HepG2 (cell line): Measurements from ENCODE around the gene PHF13. TPM values are rescaled to one million over a fixed set of nuclear protein-coding genes. Genes with fewer than 3 reads are reported as not detected.

Experiments used
- ATAC-seq: fragments of 200-7000 bp; cut with Tn5 transposase; 3 replicates; pipeline ENCODE4 v1.9.1; 2020; ENCODE audit warnings: mild to moderate bottlenecking, moderate library complexity
- BruUV-seq: library from RNA; stranded (reverse); fragments of 400-500 nt; replicated peaks from 2 replicates; lab custom pipeline; 2021; lab: Mats Ljungman, UMichigan
- CTCF ChIA-PET: fragments of 300-600 bp; formaldehyde crosslinking; extraction: SDS; loops from one replicate; lab custom pipeline; 2021; ENCODE audit warnings: low total read pairs, inconsistent platforms, low intra/inter-chr PET ratio; lab: Yijun Ruan, JAX
- POLR2A ChIA-PET: fragments of 350-600 bp; sonication (Branson Sonifier 250); formaldehyde crosslinking; loops from one replicate; lab custom pipeline; 2020; ENCODE audit warnings: antibody characterized with exemption, inconsistent platforms; lab: Yijun Ruan, JAX
- DNase-seq: peaks from one replicate; pipeline ENCODE4 v3.0.0-alpha.2; 2015; ENCODE audit warnings: low spot score
- FAIRE-seq: peaks from 3 replicates; lab custom pipeline; 2011; peaks lifted over from hg19 to GRCh38; lab: Jason Lieb, UNC
- H2AFZ ChIP-seq: one replicate; pipeline ENCODE4 v1.6.1; 2011; ENCODE audit warnings: low read length, inconsistent platforms
- H3K27ac ChIP-seq: fragments of 300-600 bp; 3 replicates; pipeline ENCODE4 v1.8.0; 2011; ENCODE audit warnings: mixed run types, mild to moderate bottlenecking, mixed read lengths, low read length, inconsistent platforms; ENCODE audit not compliant: insufficient read depth; ENCODE audit errors: extremely low read length
- H3K27me3 ChIP-seq, 2 experiments: fragments of 200-600 bp in 1 of 2; 2 replicates in 1 of 2; 3 replicates in 1 of 2; pipeline versions ENCODE4 v1.6.0 to v1.8.0; 2011; ENCODE audit warnings: low read length in 2 of 2, mild to moderate bottlenecking in 2 of 2, moderate library complexity in 2 of 2, inconsistent platforms in 1 of 2; ENCODE audit not compliant: insufficient read depth in 2 of 2, control insufficient read depth in 1 of 2
- H3K36me3 ChIP-seq, 2 experiments: fragments of 200-600 bp in 1 of 2; replicated peaks in 1 of 2; 2 replicates in 1 of 2; 3 replicates in 1 of 2; pipeline versions ENCODE4 v1.5.1 to v1.8.0; 2011; ENCODE audit warnings: low read length in 2 of 2, inconsistent platforms in 1 of 2; ENCODE audit not compliant: insufficient read depth in 2 of 2, control insufficient read depth in 1 of 2
- H3K4me1 ChIP-seq: 2 replicates; pipeline ENCODE4 v1.5.1; 2012; ENCODE audit warnings: low read length, inconsistent platforms; ENCODE audit not compliant: insufficient read depth
- H3K4me2 ChIP-seq: 2 replicates; pipeline ENCODE4 v1.6.0; 2011; ENCODE audit warnings: low read depth, low read length, inconsistent platforms
- H3K4me3 ChIP-seq, 3 experiments: fragments of 200-600 bp in 1 of 3; sonication (generic), shearing (Covaris generic) in 1 of 3; replicated peaks in 1 of 3; 2 replicates each; pipeline ENCODE4 v1.5.1; 2011 to 2016; ENCODE audit warnings: low read length in 3 of 3, inconsistent platforms in 2 of 3, low read depth in 2 of 3, mild to moderate bottlenecking in 2 of 3, control low read depth in 1 of 3, mixed read lengths in 1 of 3; ENCODE audit not compliant: insufficient read depth in 1 of 3
- H3K79me2 ChIP-seq: one replicate; pipeline ENCODE4 v1.6.1; 2011; ENCODE audit warnings: low read length, inconsistent platforms; ENCODE audit not compliant: insufficient read depth
- H3K9ac ChIP-seq: 2 replicates; pipeline ENCODE4 v1.6.0; 2011; ENCODE audit warnings: mild to moderate bottlenecking, low read depth, low read length, inconsistent platforms; ENCODE audit not compliant: insufficient read depth
- H3K9me3 ChIP-seq: 2 replicates; pipeline ENCODE4 v1.5.1; 2012; ENCODE audit warnings: mild to moderate bottlenecking, low read length
- H4K20me1 ChIP-seq: 2 replicates; pipeline ENCODE4 v1.6.0; 2011; ENCODE audit warnings: inconsistent platforms, mild to moderate bottlenecking, low read length, moderate library complexity; ENCODE audit not compliant: insufficient read depth
- AGO2 ChIP-seq: fragments of 200-400 bp; formaldehyde crosslinking; optimal IDR thresholded peaks from 2 replicates; pipeline ENCODE3; 2017; ENCODE audit warnings: mild to moderate bottlenecking, low read depth, low read length, moderate library complexity
- ATM ChIP-seq: fragments of 450-650 bp; IDR thresholded peaks from 2 replicates; pipeline ENCODE4 v1.7.1; 2017; ENCODE audit warnings: mild to moderate bottlenecking, borderline replicate concordance
- DMTF1 ChIP-seq: sonication (generic); formaldehyde crosslinking; IDR thresholded peaks from 2 replicates; pipeline ENCODE4 v1.4.0; 2020; ENCODE audit warnings: mild to moderate bottlenecking, missing genetic modification reagents
- DPF2 ChIP-seq: sonication (generic); formaldehyde crosslinking; IDR thresholded peaks from 2 replicates; pipeline ENCODE4 v1.4.0; 2020; ENCODE audit warnings: mild to moderate bottlenecking, low read depth, missing genetic modification reagents, borderline replicate concordance
- HOXA9 ChIP-seq: sonication (generic); formaldehyde crosslinking; IDR thresholded peaks from 2 replicates; pipeline ENCODE4 v1.8.1; 2022; ENCODE audit warnings: missing genetic modification reagents, mild to moderate bottlenecking, moderate library complexity, borderline replicate concordance
- POLR2G ChIP-seq: fragments of 200-400 bp; formaldehyde crosslinking; IDR thresholded peaks from 2 replicates; pipeline ENCODE4 v1.6.1; 2018; ENCODE audit warnings: mild to moderate bottlenecking, low read depth, low read length, moderate library complexity
- TAF15 ChIP-seq: fragments of 200-400 bp; formaldehyde crosslinking; IDR thresholded peaks from one replicate; pipeline ENCODE4 v1.6.1; 2018; ENCODE audit warnings: mild to moderate bottlenecking, low read depth, low read length; ENCODE audit not compliant: poor library complexity, severe bottlenecking
- ZBTB46 ChIP-seq: sonication (generic); formaldehyde crosslinking; IDR thresholded peaks from 2 replicates; pipeline ENCODE4 v1.4.0; 2020; ENCODE audit warnings: mild to moderate bottlenecking, missing genetic modification reagents, borderline replicate concordance
- WGBS: methylation state at CpG from one replicate; pipeline ENCODE4 v1.1.6; 2017; ENCODE audit warnings: low lambda C conversion rate; 5-methylcytosine and 5-hydroxymethylcytosine counted together
- in situ Hi-C: cut with HindIII; loops from 2 replicates; pipeline ENCODE4 v1.10.0; 2017; ENCODE audit warnings: low pct_unique_long_range_greater_than_20kb; ENCODE audit not compliant: extremely low pct_ligation_motif_present
- intact Hi-C: fragments of 100-400 bp; cut with micrococcal nuclease; formaldehyde crosslinking; loops from one replicate; pipeline ENCODE4 v1.10.0; 2022; ENCODE audit not compliant: unreplicated experiment
- polyA plus RNA-seq, 8 experiments: library from polyadenylated mRNA; depleted of rRNA in 3 of 8; stranded (reverse) in 7 of 8; unstranded in 1 of 8; fragments of >200 nt; fragmentation: Illumina TruSeq in 4 of 8; extraction: Trizol in 4 of 8; gene quantifications; 2 replicates each; pipeline versions ENCODE4 v1.2.1 to v1.2.3, GENCODE V29; 2011 to 2016; ENCODE audit warnings: low read depth in 4 of 8, missing spikeins in 1 of 8, mixed read lengths in 1 of 8; ENCODE audit not compliant: insufficient read depth in 1 of 8
- total RNA-seq, 5 experiments: library from RNA; depleted of rRNA; stranded (reverse); fragments of >200 nt; fragmentation: Illumina TruSeq; extraction: Trizol; gene quantifications; 2 replicates each; pipeline ENCODE4 v1.2.3, GENCODE V29; 2016; ENCODE audit warnings: low read depth in 1 of 5
- TF ChIP-seq, protein P1 (sequence below): sonication (generic); formaldehyde crosslinking; IDR thresholded peaks from 2 replicates; pipeline ENCODE4 v1.5.1; 2020; ENCODE audit warnings: mild to moderate bottlenecking, missing genetic modification reagents, moderate library complexity
- TF ChIP-seq, protein P2 (sequence below): fragments of 450-650 bp; IDR thresholded peaks from 2 replicates; pipeline ENCODE4 v1.6.1; 2017; ENCODE audit warnings: mild to moderate bottlenecking

Gene PHF13
- total and polyA plus RNA-seq, 2 of the 13 experiments (the other 11 are each of a cell fraction or from before 2014, with no cell fraction given) = 4.7 to 7.4 TPM

DNA sequence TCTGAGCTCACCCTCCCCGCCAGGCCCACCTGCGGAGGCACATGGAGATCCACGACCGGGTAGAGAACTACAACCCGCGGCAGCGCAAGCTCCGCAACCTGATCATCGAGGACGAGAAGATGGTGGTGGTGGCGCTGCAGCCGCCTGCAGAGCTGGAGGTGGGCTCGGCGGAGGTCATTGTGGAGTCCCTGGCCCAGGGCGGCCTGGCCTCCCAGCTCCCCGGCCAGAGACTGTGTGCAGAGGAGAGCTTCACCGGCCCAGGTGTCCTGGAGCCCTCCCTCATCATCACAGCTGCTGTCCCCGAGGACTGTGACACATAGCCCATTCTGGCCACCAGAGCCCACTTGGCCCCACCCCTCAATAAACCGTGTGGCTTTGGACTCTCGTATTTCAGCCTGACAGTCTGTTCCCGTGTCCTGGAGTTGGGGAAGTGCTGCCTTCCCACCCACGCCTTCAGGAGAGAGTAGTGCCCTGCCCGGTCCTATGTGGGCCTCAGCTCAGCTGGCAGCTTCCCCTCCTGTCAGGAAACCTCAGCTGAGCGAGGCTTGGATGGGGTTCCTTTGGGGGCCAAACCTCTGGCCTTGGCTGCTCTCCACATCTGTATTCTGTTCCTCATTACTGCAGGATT is 24.5 kb upstream of the PHF13 start:
- Histone ChIP-seq H3K4me2 (no peak overlapping the region), H3K9ac (no peak overlapping the region), H3K9me3 (no peaks in the 10 kb centered on the region), H4K20me1 (peaks cover 11% of the 10 kb centered on the region), H3K79me2 (peaks cover 1% of the 10 kb centered on the region), H3K4me3 (no peak overlapping the region), H3K27me3 (no peaks in the 10 kb centered on the region), H3K27ac (no peak overlapping the region), H3K4me1 (no peaks in the 10 kb centered on the region), H3K36me3 (peaks cover 25 to 51% of the 10 kb centered on the region in 2 experiments), H2AFZ (no peak overlapping the region)
- 98% methylated on average over 12 of the region's 24 CpGs for WGBS
- ChIA-PET POLR2A (interaction anchor here (0.8 to 2.2 kb wide), 4 partner anchors 9 to 15 kb away, joined by 3 to 8 read pairs (median 4); partner anchors contain the start of genes KLHL21 and ZBTB48), CTCF (no interaction called here)
- DNase-seq (no peak), FAIRE-seq (no peak), ATAC-seq (peak; percentile 4)
- intact Hi-C loops = no loop called here
- no TSS peak for BruUV-seq
- in situ Hi-C loops = no loop called here
- TF ChIP-seq ATM (no peak), AGO2 (peak; percentile 92), POLR2G (peak; percentile 14; the same call in 1 of the 2 replicates), DMTF1 (no peak), DPF2 (no peak), ZBTB46 (no peak), HOXA9 (CRISPR knock-in tag) (no peak), TAF15 (no peak)
- TF ChIP-seq, protein P1, sequence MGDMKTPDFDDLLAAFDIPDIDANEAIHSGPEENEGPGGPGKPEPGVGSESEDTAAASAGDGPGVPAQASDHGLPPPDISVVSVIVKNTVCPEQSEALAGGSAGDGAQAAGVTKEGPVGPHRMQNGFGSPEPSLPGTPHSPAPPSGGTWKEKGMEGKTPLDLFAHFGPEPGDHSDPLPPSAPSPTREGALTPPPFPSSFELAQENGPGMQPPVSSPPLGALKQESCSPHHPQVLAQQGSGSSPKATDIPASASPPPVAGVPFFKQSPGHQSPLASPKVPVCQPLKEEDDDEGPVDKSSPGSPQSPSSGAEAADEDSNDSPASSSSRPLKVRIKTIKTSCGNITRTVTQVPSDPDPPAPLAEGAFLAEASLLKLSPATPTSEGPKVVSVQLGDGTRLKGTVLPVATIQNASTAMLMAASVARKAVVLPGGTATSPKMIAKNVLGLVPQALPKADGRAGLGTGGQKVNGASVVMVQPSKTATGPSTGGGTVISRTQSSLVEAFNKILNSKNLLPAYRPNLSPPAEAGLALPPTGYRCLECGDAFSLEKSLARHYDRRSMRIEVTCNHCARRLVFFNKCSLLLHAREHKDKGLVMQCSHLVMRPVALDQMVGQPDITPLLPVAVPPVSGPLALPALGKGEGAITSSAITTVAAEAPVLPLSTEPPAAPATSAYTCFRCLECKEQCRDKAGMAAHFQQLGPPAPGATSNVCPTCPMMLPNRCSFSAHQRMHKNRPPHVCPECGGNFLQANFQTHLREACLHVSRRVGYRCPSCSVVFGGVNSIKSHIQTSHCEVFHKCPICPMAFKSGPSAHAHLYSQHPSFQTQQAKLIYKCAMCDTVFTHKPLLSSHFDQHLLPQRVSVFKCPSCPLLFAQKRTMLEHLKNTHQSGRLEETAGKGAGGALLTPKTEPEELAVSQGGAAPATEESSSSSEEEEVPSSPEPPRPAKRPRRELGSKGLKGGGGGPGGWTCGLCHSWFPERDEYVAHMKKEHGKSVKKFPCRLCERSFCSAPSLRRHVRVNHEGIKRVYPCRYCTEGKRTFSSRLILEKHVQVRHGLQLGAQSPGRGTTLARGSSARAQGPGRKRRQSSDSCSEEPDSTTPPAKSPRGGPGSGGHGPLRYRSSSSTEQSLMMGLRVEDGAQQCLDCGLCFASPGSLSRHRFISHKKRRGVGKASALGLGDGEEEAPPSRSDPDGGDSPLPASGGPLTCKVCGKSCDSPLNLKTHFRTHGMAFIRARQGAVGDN = 0 out of 2 replicates have a peak, but pooled peaks have one; percentile 3
- TF ChIP-seq, protein P2, sequence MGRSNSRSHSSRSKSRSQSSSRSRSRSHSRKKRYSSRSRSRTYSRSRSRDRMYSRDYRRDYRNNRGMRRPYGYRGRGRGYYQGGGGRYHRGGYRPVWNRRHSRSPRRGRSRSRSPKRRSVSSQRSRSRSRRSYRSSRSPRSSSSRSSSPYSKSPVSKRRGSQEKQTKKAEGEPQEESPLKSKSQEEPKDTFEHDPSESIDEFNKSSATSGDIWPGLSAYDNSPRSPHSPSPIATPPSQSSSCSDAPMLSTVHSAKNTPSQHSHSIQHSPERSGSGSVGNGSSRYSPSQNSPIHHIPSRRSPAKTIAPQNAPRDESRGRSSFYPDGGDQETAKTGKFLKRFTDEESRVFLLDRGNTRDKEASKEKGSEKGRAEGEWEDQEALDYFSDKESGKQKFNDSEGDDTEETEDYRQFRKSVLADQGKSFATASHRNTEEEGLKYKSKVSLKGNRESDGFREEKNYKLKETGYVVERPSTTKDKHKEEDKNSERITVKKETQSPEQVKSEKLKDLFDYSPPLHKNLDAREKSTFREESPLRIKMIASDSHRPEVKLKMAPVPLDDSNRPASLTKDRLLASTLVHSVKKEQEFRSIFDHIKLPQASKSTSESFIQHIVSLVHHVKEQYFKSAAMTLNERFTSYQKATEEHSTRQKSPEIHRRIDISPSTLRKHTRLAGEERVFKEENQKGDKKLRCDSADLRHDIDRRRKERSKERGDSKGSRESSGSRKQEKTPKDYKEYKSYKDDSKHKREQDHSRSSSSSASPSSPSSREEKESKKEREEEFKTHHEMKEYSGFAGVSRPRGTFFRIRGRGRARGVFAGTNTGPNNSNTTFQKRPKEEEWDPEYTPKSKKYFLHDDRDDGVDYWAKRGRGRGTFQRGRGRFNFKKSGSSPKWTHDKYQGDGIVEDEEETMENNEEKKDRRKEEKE = no peak
